Measurements from ENCODE around the gene DYNLRB1.

The DYNLRB1 gene

DNA sequence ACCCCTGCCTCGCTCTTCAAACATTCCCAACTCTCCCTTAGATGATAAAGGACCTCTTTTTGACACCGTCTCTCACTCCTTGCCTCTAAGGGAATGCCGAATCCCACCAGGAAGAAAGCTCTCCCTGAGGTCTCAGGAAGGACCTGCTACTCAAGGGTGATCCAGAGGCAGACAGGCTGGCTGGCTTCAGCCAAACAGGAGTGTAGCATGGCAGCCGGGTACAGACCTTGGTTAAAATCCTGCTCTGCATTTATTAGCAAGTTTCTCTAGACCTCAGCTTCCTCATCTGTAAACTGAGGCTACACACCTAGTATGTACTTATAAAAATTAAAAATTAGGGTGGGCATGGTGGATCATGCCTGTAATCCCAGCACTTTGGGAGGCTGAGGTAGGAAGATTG, 59.5 kb downstream of the DYNLRB1 start:
- Histone ChIP-seq H3K4me1 (ENCODE audit: insufficient read depth, poor library complexity, severe bottlenecking) (peaks cover 14% of the 10 kb centered on the region), H3K9me3 (ENCODE audit: severe bottlenecking) (no peaks in the 10 kb centered on the region), H3K27me3 (ENCODE audit: insufficient read depth, poor library complexity, severe bottlenecking) (no peaks in the 10 kb centered on the region), H3K36me3 (ENCODE audit: low read depth) (peaks cover 21% of the 10 kb centered on the region), H3K27ac (ENCODE audit: poor library complexity, severe bottlenecking) (no peak overlapping the region), H3K4me3 (ENCODE audit: severe bottlenecking) (no peak overlapping the region)
- TF ChIP-seq, protein P1, sequence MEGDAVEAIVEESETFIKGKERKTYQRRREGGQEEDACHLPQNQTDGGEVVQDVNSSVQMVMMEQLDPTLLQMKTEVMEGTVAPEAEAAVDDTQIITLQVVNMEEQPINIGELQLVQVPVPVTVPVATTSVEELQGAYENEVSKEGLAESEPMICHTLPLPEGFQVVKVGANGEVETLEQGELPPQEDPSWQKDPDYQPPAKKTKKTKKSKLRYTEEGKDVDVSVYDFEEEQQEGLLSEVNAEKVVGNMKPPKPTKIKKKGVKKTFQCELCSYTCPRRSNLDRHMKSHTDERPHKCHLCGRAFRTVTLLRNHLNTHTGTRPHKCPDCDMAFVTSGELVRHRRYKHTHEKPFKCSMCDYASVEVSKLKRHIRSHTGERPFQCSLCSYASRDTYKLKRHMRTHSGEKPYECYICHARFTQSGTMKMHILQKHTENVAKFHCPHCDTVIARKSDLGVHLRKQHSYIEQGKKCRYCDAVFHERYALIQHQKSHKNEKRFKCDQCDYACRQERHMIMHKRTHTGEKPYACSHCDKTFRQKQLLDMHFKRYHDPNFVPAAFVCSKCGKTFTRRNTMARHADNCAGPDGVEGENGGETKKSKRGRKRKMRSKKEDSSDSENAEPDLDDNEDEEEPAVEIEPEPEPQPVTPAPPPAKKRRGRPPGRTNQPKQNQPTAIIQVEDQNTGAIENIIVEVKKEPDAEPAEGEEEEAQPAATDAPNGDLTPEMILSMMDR (IDR thresholded peaks at IDR 0.05; ENCODE audit: poor library complexity, severe bottlenecking), result no peak
- DNase-seq (ENCODE audit: low spot score) (peak; percentile 65), ATAC-seq (ENCODE audit: low read depth) (no peak)

DNA sequence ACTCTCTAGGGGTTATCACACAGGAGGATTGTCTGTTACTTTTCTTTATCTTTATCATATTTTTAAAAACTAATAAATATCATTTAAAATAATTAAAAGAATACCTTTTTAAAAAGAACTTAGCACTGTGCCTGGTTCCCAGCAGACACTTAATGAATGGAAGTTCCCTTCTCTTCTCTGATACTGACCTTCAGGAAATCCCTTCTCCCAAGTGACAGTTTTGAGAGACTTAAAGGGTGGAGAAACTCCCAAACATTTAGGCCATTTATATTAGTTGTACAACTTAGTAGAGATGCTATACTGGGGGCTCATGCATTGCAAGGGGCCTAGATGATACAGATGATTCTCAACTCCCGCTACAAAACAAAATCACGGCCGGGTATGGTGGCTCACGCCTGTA, 60.8 kb downstream of the DYNLRB1 start:
- no peak overlapping the region for H3K27ac ChIP-seq (ENCODE audit: poor library complexity, severe bottlenecking)
- ATAC-seq (ENCODE audit: low read depth), result no peak
- no peak for DNase-seq (ENCODE audit: low spot score)

DNA sequence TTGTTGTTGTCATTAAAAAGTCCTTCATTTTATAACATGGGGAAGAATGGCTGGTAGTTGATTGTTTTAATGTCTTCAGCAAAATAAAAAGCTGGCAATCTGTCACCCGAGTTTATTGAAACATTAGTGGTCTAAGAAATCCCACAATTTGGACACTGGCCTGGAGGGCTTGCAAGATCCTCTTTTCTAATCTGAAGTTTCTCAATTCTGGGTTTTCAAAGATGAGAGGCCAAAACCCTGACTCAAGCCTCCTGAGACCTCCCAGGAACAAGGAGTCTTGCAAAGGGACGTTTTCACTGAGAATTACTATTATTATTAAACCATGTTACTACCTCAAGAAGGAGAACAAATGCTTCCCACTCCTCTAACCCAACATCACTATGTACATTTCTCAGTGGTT, 61.8 kb downstream of the DYNLRB1 start:
- DNase-seq (ENCODE audit: low spot score) (peak; percentile 16), ATAC-seq (ENCODE audit: low read depth) (no peak)
- no peak overlapping the region for H3K4me3 ChIP-seq (ENCODE audit: severe bottlenecking)
- H3K9me3 ChIP-seq (ENCODE audit: severe bottlenecking), result no peaks in the 10 kb centered on the region
- H3K36me3 ChIP-seq (ENCODE audit: low read depth), result peaks cover 6% of the 10 kb centered on the region
- TF ChIP-seq, protein P1 (IDR thresholded peaks at IDR 0.05; ENCODE audit: poor library complexity, severe bottlenecking), result no peak
- H3K27ac ChIP-seq (ENCODE audit: poor library complexity, severe bottlenecking), result no peak overlapping the region
- no peaks in the 10 kb centered on the region for H3K27me3 ChIP-seq (ENCODE audit: insufficient read depth, poor library complexity, severe bottlenecking)
- H3K4me1 ChIP-seq (ENCODE audit: insufficient read depth, poor library complexity, severe bottlenecking), result peaks cover 18% of the 10 kb centered on the region

More for the DNA sequence above, 60.8 kb downstream of the DYNLRB1 start:
- no peaks in the 10 kb centered on the region for H3K9me3 ChIP-seq (ENCODE audit: severe bottlenecking)
- peaks cover 14% of the 10 kb centered on the region for H3K4me1 ChIP-seq (ENCODE audit: insufficient read depth, poor library complexity, severe bottlenecking)
- peaks cover 13% of the 10 kb centered on the region for H3K36me3 ChIP-seq (ENCODE audit: low read depth)
- TF ChIP-seq, protein P1 (IDR thresholded peaks at IDR 0.05; ENCODE audit: poor library complexity, severe bottlenecking), result no peak
- H3K27me3 ChIP-seq (ENCODE audit: insufficient read depth, poor library complexity, severe bottlenecking), result no peaks in the 10 kb centered on the region
- no peak overlapping the region for H3K4me3 ChIP-seq (ENCODE audit: severe bottlenecking)

DNA sequence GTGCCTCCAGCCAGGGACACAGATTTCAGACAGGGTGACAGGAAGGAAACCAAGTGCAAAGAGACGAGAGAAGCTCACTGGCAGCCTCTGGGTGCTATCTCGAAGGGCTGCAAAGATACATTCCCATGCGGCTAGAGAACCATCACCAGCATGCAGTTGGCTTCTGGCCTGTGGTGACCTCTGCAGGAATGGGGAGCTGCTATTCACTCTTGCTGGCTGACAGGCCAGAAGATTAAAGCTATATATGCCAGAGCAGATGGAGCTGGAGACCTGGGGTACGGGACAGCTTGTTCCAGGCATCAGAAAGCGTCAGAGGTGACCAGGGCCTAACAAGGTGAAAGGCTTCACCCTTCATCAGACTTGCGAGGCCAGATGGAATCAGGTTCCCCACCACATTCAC, 62.3 kb downstream of the DYNLRB1 start:
- Histone ChIP-seq H3K9me3 (ENCODE audit: severe bottlenecking) (no peaks in the 10 kb centered on the region), H3K4me3 (ENCODE audit: severe bottlenecking) (no peak overlapping the region), H3K27me3 (ENCODE audit: insufficient read depth, poor library complexity, severe bottlenecking) (no peaks in the 10 kb centered on the region), H3K4me1 (ENCODE audit: insufficient read depth, poor library complexity, severe bottlenecking) (peaks cover 18% of the 10 kb centered on the region), H3K27ac (ENCODE audit: poor library complexity, severe bottlenecking) (peak overlapping the region; percentile 18), H3K36me3 (ENCODE audit: low read depth) (peaks cover 5% of the 10 kb centered on the region)
- ATAC-seq (ENCODE audit: low read depth) (no peak), DNase-seq (ENCODE audit: low spot score) (peak; percentile 50)
- TF ChIP-seq, protein P1 (IDR thresholded peaks at IDR 0.05; ENCODE audit: poor library complexity, severe bottlenecking), result no peak

DNA sequence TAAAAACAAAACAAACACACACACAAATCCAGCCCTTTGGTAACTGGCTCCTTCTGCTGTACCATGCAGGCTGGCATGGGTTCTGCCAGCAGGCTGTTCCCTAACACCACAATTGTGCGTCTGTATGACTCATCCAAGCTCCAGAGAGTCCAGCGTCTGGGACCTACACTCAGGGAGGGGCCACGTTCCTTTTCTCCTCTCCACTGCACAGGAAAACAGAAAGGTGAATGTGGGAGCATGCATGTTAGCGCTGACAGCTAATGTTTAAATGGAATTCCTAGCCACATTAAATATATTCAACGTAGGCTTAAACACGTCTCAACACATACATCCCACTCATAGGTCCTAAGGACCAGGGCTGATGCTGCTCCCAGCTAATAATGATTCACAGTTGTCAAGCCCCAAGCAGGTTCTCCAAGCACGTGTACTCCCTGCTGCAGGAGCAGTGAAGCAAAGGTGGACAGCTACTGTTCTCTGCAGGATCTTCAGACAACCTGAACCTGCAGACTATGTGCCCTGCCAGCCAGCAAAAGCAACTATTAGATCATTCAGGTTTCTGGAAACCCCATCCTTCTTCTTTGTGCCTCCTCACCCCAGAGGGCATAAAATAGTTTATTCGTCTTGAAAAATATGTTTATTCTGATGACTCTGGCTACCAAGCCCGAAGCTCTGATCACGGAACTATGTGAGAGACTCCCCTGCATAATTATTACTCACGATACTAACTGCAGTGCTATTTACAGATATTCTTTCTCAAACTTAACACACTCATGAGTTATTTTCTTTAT, 63.2 kb downstream of the DYNLRB1 start:
- Histone ChIP-seq H3K4me3 (ENCODE audit: severe bottlenecking) (no peak overlapping the region), H3K27me3 (ENCODE audit: insufficient read depth, poor library complexity, severe bottlenecking) (no peaks in the 10 kb centered on the region), H3K27ac (ENCODE audit: poor library complexity, severe bottlenecking) (peak overlapping the region; percentile 18), H3K36me3 (ENCODE audit: low read depth) (no peaks in the 10 kb centered on the region; the same call in 1 of the 2 replicates), H3K4me1 (ENCODE audit: insufficient read depth, poor library complexity, severe bottlenecking) (peaks cover 18% of the 10 kb centered on the region), H3K9me3 (ENCODE audit: severe bottlenecking) (no peaks in the 10 kb centered on the region)
- peak; percentile 98 for DNase-seq (ENCODE audit: low spot score)
- ATAC-seq (ENCODE audit: low read depth), result peak; percentile 92
- TF ChIP-seq, protein P1 (IDR thresholded peaks at IDR 0.05; ENCODE audit: poor library complexity, severe bottlenecking), result peak; percentile 100

All from RWPE2 (cell line).